DOHH2 (cell line): ENCODE results near the gene CES4A.

ENCODE experiments used
- H3F3A ChIP-seq: fragments of 200-600 bp; sonication (generic), shearing (Covaris generic); 2 replicates; pipeline ENCODE4 v1.6.0; 2016; ENCODE audit warnings: antibody characterized with exemption, mild to moderate bottlenecking; ENCODE audit not compliant: control insufficient read depth, insufficient read depth
- H3K27ac ChIP-seq: fragments of 200-600 bp; sonication (generic); 2 replicates; pipeline ENCODE4 v1.5.1; 2014; ENCODE audit warnings: low read depth, mild to moderate bottlenecking, low read length, moderate library complexity
- H3K27me3 ChIP-seq: fragments of 200-600 bp; sonication (generic); 2 replicates; pipeline ENCODE4 v1.6.1; 2014; ENCODE audit warnings: mild to moderate bottlenecking, low read length, mixed read lengths; ENCODE audit not compliant: control insufficient read depth
- H3K36me3 ChIP-seq: fragments of 200-600 bp; sonication (generic); 2 replicates; pipeline ENCODE4 v1.6.1; 2014; ENCODE audit warnings: mild to moderate bottlenecking, low read length, moderate library complexity, mixed read lengths; ENCODE audit not compliant: control insufficient read depth
- H3K4me1 ChIP-seq: fragments of 200-600 bp; sonication (generic); 2 replicates; pipeline ENCODE4 v1.6.1; 2014; ENCODE audit warnings: mild to moderate bottlenecking, low read length, mixed read lengths; ENCODE audit not compliant: control insufficient read depth
- H3K4me2 ChIP-seq: fragments of 200-600 bp; sonication (generic); 2 replicates; pipeline ENCODE4 v1.6.0; 2014; ENCODE audit warnings: mild to moderate bottlenecking, low read length, moderate library complexity
- H3K4me3 ChIP-seq: fragments of 200-600 bp; sonication (generic); 2 replicates; pipeline ENCODE4 v1.5.1; 2014; ENCODE audit warnings: mild to moderate bottlenecking, low read length, mixed read lengths
- H3K79me2 ChIP-seq: fragments of 200-600 bp; sonication (generic); 2 replicates; pipeline ENCODE4 v1.6.1; 2014; ENCODE audit warnings: mild to moderate bottlenecking, low read length, mixed read lengths; ENCODE audit not compliant: control insufficient read depth
- H3K9me2 ChIP-seq: fragments of 200-600 bp; sonication (generic); replicated peaks from 2 replicates; pipeline ENCODE4 v1.6.1; 2014; ENCODE audit warnings: mild to moderate bottlenecking, low read length, mixed read lengths; ENCODE audit not compliant: control insufficient read depth
- H3K9me3 ChIP-seq: fragments of 200-600 bp; sonication (generic); 2 replicates; pipeline ENCODE4 v1.6.1; 2014; ENCODE audit warnings: antibody characterized with exemption, low read length, mixed read lengths; ENCODE audit not compliant: control insufficient read depth, insufficient read depth
- H4K20me1 ChIP-seq: fragments of 200-600 bp; sonication (generic); 2 replicates; pipeline ENCODE4 v1.6.0; 2014; ENCODE audit warnings: low read depth, mild to moderate bottlenecking, antibody characterized with exemption, low read length, moderate library complexity; ENCODE audit not compliant: control insufficient read depth, insufficient read depth
- CTCF ChIP-seq: fragments of 200-600 bp; sonication (generic); IDR thresholded peaks from one replicate; pipeline ENCODE4 v1.5.1; 2014; ENCODE audit warnings: antibody characterized with exemption, mild to moderate bottlenecking, low read depth, low read length; ENCODE audit not compliant: poor library complexity, severe bottlenecking
- EZH2phosphoT487 ChIP-seq: fragments of 200-600 bp; sonication (generic); IDR thresholded peaks from 2 replicates; pipeline ENCODE4 v1.6.1; 2017; ENCODE audit warnings: borderline replicate concordance, mild to moderate bottlenecking, antibody characterized with exemption, low read length, moderate library complexity, mixed read lengths

Gene CES4A

GRCh38 chr16:66949472-66949871, 38.9 kb upstream of the CES4A start:
- Histone ChIP-seq H4K20me1 (no peaks in the 10 kb centered on the region), H3K4me3 (no peak overlapping the region), H3K4me2 (no peak overlapping the region), H3K9me3 (no peaks in the 10 kb centered on the region), H3K27me3 (peaks cover 48% of the 10 kb centered on the region), H3K79me2 (no peaks in the 10 kb centered on the region), H3F3A (no peaks in the 10 kb centered on the region), H3K36me3 (no peaks in the 10 kb centered on the region), H3K27ac (no peak overlapping the region), H3K4me1 (peaks cover 18% of the 10 kb centered on the region), H3K9me2 (no peaks in the 10 kb centered on the region)
- TF ChIP-seq EZH2phosphoT487 (no peak), CTCF (no peak)

- H3K27me3 ChIP-seq = peaks cover 48% of the 10 kb centered on the region
- H3K4me1 ChIP-seq = peaks cover 18% of the 10 kb centered on the region
- H3K79me2 ChIP-seq = no peaks in the 10 kb centered on the region
- no peaks in the 10 kb centered on the region for H3K9me3 ChIP-seq
- no peak overlapping the region for H3K27ac ChIP-seq
- H4K20me1 ChIP-seq = no peaks in the 10 kb centered on the region
- no peak for TF ChIP-seq CTCF
- TF ChIP-seq EZH2phosphoT487 = no peak
- H3K9me2 ChIP-seq = no peaks in the 10 kb centered on the region
- H3K4me3 ChIP-seq = no peak overlapping the region
- H3K36me3 ChIP-seq = no peaks in the 10 kb centered on the region
- no peaks in the 10 kb centered on the region for H3F3A ChIP-seq
- H3K4me2 ChIP-seq = no peak overlapping the region
Measured at GRCh38 chr16:66950437-66950836, 38.0 kb upstream of the CES4A start.

GRCh38 chr16:66950971-66951790, 37.2 kb upstream of the CES4A start:
- Histone ChIP-seq H3K9me3 (no peaks in the 10 kb centered on the region), H3K27me3 (peaks cover 48% of the 10 kb centered on the region), H3K9me2 (no peaks in the 10 kb centered on the region), H3F3A (no peaks in the 10 kb centered on the region), H4K20me1 (no peaks in the 10 kb centered on the region), H3K4me2 (no peak overlapping the region), H3K79me2 (no peaks in the 10 kb centered on the region), H3K4me3 (no peak overlapping the region), H3K4me1 (peaks cover 18% of the 10 kb centered on the region), H3K27ac (no peak overlapping the region), H3K36me3 (no peaks in the 10 kb centered on the region)
- TF ChIP-seq CTCF (no peak), EZH2phosphoT487 (no peak)
